Measurements from ENCODE around the gene NKG7.

Gene NKG7

GRCh38 chr19:51324167-51324481 lies 48.3 kb downstream of the NKG7 start:
- no peak overlapping the region for H3K4me2 ChIP-seq (ENCODE audit: low read length)
- no peaks in the 10 kb centered on the region for H3K9me2 ChIP-seq (ENCODE audit: low read depth, low read length)
- H3K9ac ChIP-seq (ENCODE audit: low read length) = no peak overlapping the region
- TF ChIP-seq CTCF (IDR thresholded peaks at IDR 0.05; ENCODE audit: low read length) = no peak
- TF ChIP-seq EZH2 (IDR thresholded peaks at IDR 0.05; ENCODE audit: borderline replicate concordance, low read length) = no peak
- H4K20me1 ChIP-seq (ENCODE audit: insufficient read depth, low read length) = no peaks in the 10 kb centered on the region
- H3K27ac ChIP-seq (ENCODE audit: low read depth, low read length, poor library complexity, severe bottlenecking) = no peak overlapping the region
- H3K4me3 ChIP-seq (ENCODE audit: low read depth, low read length, poor library complexity, severe bottlenecking) = no peak overlapping the region
- no peaks in the 10 kb centered on the region for H3K4me1 ChIP-seq (ENCODE audit: insufficient read depth, low read length, severe bottlenecking)
- H3K79me2 ChIP-seq (ENCODE audit: insufficient read depth, low read length) = no peaks in the 10 kb centered on the region
- no peaks in the 10 kb centered on the region for H3K9me3 ChIP-seq (ENCODE audit: low read length)
- no peaks in the 10 kb centered on the region for H3K36me3 ChIP-seq (ENCODE audit: insufficient read depth, low read length)
- no peaks in the 10 kb centered on the region for H3F3A ChIP-seq (ENCODE audit: insufficient read depth, low read length)
- no peak overlapping the region for H2AFZ ChIP-seq (ENCODE audit: low read length)
- no peaks in the 10 kb centered on the region for H3K27me3 ChIP-seq (ENCODE audit: insufficient read depth, low read length)

GRCh38 chr19:51323481-51324166 lies 48.8 kb downstream of the NKG7 start:
- no peak overlapping the region for H3K4me2 ChIP-seq (ENCODE audit: low read length)
- H3K9me2 ChIP-seq (ENCODE audit: low read depth, low read length) = no peaks in the 10 kb centered on the region

GRCh38 chr19:51321799-51322198 lies 50.7 kb downstream of the NKG7 start:
- Histone ChIP-seq H3K36me3 (ENCODE audit: insufficient read depth, low read length) (no peaks in the 10 kb centered on the region), H3K9ac (ENCODE audit: low read length) (no peak overlapping the region), H3K9me3 (ENCODE audit: low read length) (no peaks in the 10 kb centered on the region), H2AFZ (ENCODE audit: low read length) (no peak overlapping the region), H3K4me3 (ENCODE audit: low read depth, low read length, poor library complexity, severe bottlenecking) (no peak overlapping the region), H3K4me2 (ENCODE audit: low read length) (no peak overlapping the region), H3K79me2 (ENCODE audit: insufficient read depth, low read length) (no peaks in the 10 kb centered on the region), H3K27ac (ENCODE audit: low read depth, low read length, poor library complexity, severe bottlenecking) (no peak overlapping the region), H4K20me1 (ENCODE audit: insufficient read depth, low read length) (no peaks in the 10 kb centered on the region), H3K9me2 (ENCODE audit: low read depth, low read length) (no peaks in the 10 kb centered on the region), H3F3A (ENCODE audit: insufficient read depth, low read length) (no peaks in the 10 kb centered on the region), H3K4me1 (ENCODE audit: insufficient read depth, low read length, severe bottlenecking) (no peaks in the 10 kb centered on the region), H3K27me3 (ENCODE audit: insufficient read depth, low read length) (no peaks in the 10 kb centered on the region)
- no peak for TF ChIP-seq EZH2 (IDR thresholded peaks at IDR 0.05; ENCODE audit: borderline replicate concordance, low read length)
- TF ChIP-seq CTCF (IDR thresholded peaks at IDR 0.05; ENCODE audit: low read length) = no peak

More at GRCh38 chr19:51323481-51324166, 48.8 kb downstream of the NKG7 start:
- H3F3A ChIP-seq (ENCODE audit: insufficient read depth, low read length) = no peaks in the 10 kb centered on the region
- H3K4me3 ChIP-seq (ENCODE audit: low read depth, low read length, poor library complexity, severe bottlenecking) = no peak overlapping the region
- no peak overlapping the region for H3K27ac ChIP-seq (ENCODE audit: low read depth, low read length, poor library complexity, severe bottlenecking)
- H3K27me3 ChIP-seq (ENCODE audit: insufficient read depth, low read length) = no peaks in the 10 kb centered on the region
- no peaks in the 10 kb centered on the region for H3K4me1 ChIP-seq (ENCODE audit: insufficient read depth, low read length, severe bottlenecking)
- H3K9me3 ChIP-seq (ENCODE audit: low read length) = no peaks in the 10 kb centered on the region
- TF ChIP-seq CTCF (IDR thresholded peaks at IDR 0.05; ENCODE audit: low read length) (no peak), EZH2 (IDR thresholded peaks at IDR 0.05; ENCODE audit: borderline replicate concordance, low read length) (no peak)
- no peaks in the 10 kb centered on the region for H4K20me1 ChIP-seq (ENCODE audit: insufficient read depth, low read length)
- no peak overlapping the region for H3K9ac ChIP-seq (ENCODE audit: low read length)
- H2AFZ ChIP-seq (ENCODE audit: low read length) = no peak overlapping the region
- no peaks in the 10 kb centered on the region for H3K36me3 ChIP-seq (ENCODE audit: insufficient read depth, low read length)
- no peaks in the 10 kb centered on the region for H3K79me2 ChIP-seq (ENCODE audit: insufficient read depth, low read length)

Data from OCI-LY1 (cell line).